Liver (tissue), 9 donors: ENCODE results near the gene BLOC1S3. TPM values are rescaled to one million over a fixed set of nuclear protein-coding genes. Genes with fewer than 3 reads are reported as not detected.
A peak's percentile ranks its signal among the peaks of the same experiment; 100 is the strongest.

Experiments
- DNase-seq: peaks from one replicate; pipeline ENCODE4 v3.0.0-alpha.2; 2017; ENCODE audit warnings: low spot score
- H3K27ac ChIP-seq, 2 donors: one replicate each; pipeline ENCODE4 v1.7.0; 2013; ENCODE audit warnings: inconsistent platforms in 2 of 2, low read length in 2 of 2, control low read depth in 1 of 2, low read depth in 1 of 2, mild to moderate bottlenecking in 1 of 2
- H3K27me3 ChIP-seq, 4 donors: one replicate each; pipeline versions ENCODE4 v1.6.1 to v1.7.0; 2013; ENCODE audit warnings: low read length in 3 of 4, inconsistent platforms in 1 of 4, mild to moderate bottlenecking in 1 of 4, moderate library complexity in 1 of 4; ENCODE audit not compliant: control insufficient read depth in 4 of 4, insufficient read depth in 4 of 4
- H3K36me3 ChIP-seq, 4 donors: one replicate each; pipeline versions ENCODE4 v1.6.1 to v1.7.0; 2013; ENCODE audit warnings: low read length in 3 of 4, mild to moderate bottlenecking in 3 of 4, low read depth in 1 of 4, moderate library complexity in 1 of 4; ENCODE audit not compliant: control insufficient read depth in 4 of 4, insufficient read depth in 3 of 4
- H3K4me1 ChIP-seq, 4 donors: one replicate each; pipeline versions ENCODE4 v1.6.1 to v1.7.0; 2013; ENCODE audit warnings: low read length in 3 of 4, mild to moderate bottlenecking in 3 of 4, moderate library complexity in 1 of 4; ENCODE audit not compliant: control insufficient read depth in 4 of 4, insufficient read depth in 4 of 4
- H3K4me3 ChIP-seq, 3 donors: one replicate each; pipeline versions ENCODE4 v1.6.1 to v1.7.0; 2013; ENCODE audit warnings: low read length in 3 of 3, control low read depth in 1 of 3, low read depth in 1 of 3, mild to moderate bottlenecking in 1 of 3
- H3K9ac ChIP-seq, 2 donors: one replicate each; pipeline ENCODE4 v1.7.0; 2013; ENCODE audit warnings: low read length in 2 of 2, mild to moderate bottlenecking in 2 of 2, moderate library complexity in 2 of 2, control low read depth in 1 of 2, low read depth in 1 of 2
- H3K9me3 ChIP-seq, 4 donors: one replicate each; pipeline versions ENCODE4 v1.6.1 to v1.7.0; 2013; ENCODE audit warnings: low read length in 3 of 4; ENCODE audit not compliant: control insufficient read depth in 4 of 4
- EGR1 ChIP-seq, 2 donors: IDR thresholded peaks; 2 replicates each; pipeline ENCODE4 v1.6.1; 2016 to 2018; ENCODE audit warnings: antibody characterized with exemption in 2 of 2, low read depth in 2 of 2
- GABPA ChIP-seq, 2 donors: IDR thresholded peaks in 1 of 2; conservative IDR thresholded peaks in 1 of 2; 2 replicates each; pipeline ENCODE4 v1.6.1; 2016; ENCODE audit warnings: antibody characterized with exemption in 2 of 2, mild to moderate bottlenecking in 1 of 2, moderate library complexity in 1 of 2
- HNF4A ChIP-seq, 2 donors: conservative IDR thresholded peaks; 2 replicates each; pipeline ENCODE4 v1.6.1; 2016; ENCODE audit warnings: antibody characterized with exemption in 2 of 2, mild to moderate bottlenecking in 2 of 2
- HNF4G ChIP-seq: IDR thresholded peaks from 2 replicates; pipeline ENCODE4 v1.6.1; 2016; ENCODE audit warnings: antibody characterized with exemption
- JUND ChIP-seq, 2 donors: IDR thresholded peaks; 2 replicates each; pipeline ENCODE4 v1.6.1; 2016; ENCODE audit warnings: antibody characterized with exemption in 2 of 2
- RAD21 ChIP-seq, 2 donors: IDR thresholded peaks; 2 replicates each; pipeline ENCODE4 v1.6.1; 2016; ENCODE audit warnings: antibody characterized with exemption in 2 of 2, mild to moderate bottlenecking in 2 of 2
- SP1 ChIP-seq: IDR thresholded peaks from 2 replicates; pipeline ENCODE4 v1.6.1; 2018; ENCODE audit warnings: antibody characterized with exemption, mild to moderate bottlenecking
- WGBS: extraction: QIAGEN DNeasy Blood & Tissue Kit; methylation state at CpG from one replicate; pipeline ENCODE4 v1.1.7; 2013; 5-methylcytosine and 5-hydroxymethylcytosine counted together
- polyA plus RNA-seq, 2 donors: library from polyadenylated mRNA; stranded (reverse) in 1 of 2; unstranded in 1 of 2; fragments of 200-250 nt in 1 of 2; fragments of >200 nt in 1 of 2; fragmentation: Nextera tagmentation in 1 of 2; extraction: Ambion mirVana in 1 of 2; gene quantifications; one replicate each; pipeline versions ENCODE4 v1.2.1 to v1.2.3, GENCODE V29; 2013 to 2015
- total RNA-seq, 2 donors: library from RNA; depleted of rRNA; stranded (reverse); fragments of >200 nt; gene quantifications; one replicate each; pipeline ENCODE4 v1.2.3, GENCODE V29; 2014
- TF ChIP-seq, protein P1 (sequence below): fragments of 150-350 bp; IDR thresholded peaks from 2 replicates; pipeline ENCODE4 v1.5.1; 2017; ENCODE audit warnings: improper control_type of control experiment, low read depth, low read length; ENCODE audit not compliant: missing input control
- TF ChIP-seq, protein P2 (sequence below): IDR thresholded peaks from 2 replicates; pipeline ENCODE4 v1.6.1; 2016; ENCODE audit warnings: antibody characterized with exemption, mild to moderate bottlenecking
- donor health status: healthy.
- donor health status: healthy.
- donor health status: healthy.
- donor health status: healthy.
- donor health status: healthy.

BLOC1S3 gene
- total and polyA plus RNA-seq, 4 donors: 2.7 to 4.6 (median 4.2) TPM

DNA sequence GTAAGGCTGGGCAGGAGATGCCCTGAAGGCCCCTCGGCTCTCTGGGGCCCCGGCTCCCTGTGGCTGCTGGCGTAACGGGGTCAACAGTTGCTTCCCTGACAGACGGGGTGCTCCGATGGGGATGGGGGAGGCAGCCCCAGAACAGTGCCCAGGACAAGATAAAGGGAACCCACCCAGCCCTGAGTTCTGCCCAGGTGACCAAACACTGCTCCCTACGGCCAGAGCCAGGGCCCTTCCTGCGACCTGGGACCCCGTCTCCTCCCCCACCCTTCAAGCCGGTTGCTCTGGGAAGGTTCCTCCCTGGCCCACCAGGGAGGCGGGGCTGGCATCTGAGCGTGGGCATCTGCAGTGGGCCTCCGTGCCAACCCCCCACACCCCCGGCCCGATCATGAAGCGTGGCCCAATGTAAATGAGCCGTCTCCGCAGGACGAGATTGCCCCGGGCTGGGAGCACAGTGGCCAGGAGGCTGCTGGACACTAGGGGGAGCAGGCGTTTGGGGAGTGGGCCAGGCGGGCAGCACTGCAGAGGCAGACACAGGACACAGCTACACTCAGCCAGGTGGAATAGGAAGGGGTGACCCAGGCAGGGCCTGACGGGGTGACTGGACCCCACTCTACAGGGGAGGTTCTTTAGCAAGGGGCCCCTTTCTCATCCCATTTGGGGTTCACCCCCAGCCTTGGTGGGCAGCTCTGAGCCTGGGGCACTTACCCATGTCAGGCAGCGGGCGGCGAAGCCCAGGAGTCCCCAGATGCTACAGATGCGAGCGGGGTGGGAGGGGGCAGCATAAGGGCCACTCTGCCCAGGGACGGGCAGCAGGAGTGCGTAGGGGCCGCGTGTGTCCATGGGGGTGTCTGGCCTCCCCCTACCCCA lies 16.6 kb upstream of the BLOC1S3 start:
- Histone ChIP-seq H3K27me3 (no peaks in the 10 kb centered on the region), H3K36me3 (no peaks in the 10 kb centered on the region), H3K27ac (no peak overlapping the region), H3K4me1 (peaks cover 0 to 10% (median 3%) of the 10 kb centered on the region in 4 donors), H3K9me3 (no peaks in the 10 kb centered on the region), H3K9ac (no peak overlapping the region), H3K4me3 (no peak overlapping the region)
- WGBS: 46% methylated on average over 32 of the region's 32 CpGs
- TF ChIP-seq, protein P1, sequence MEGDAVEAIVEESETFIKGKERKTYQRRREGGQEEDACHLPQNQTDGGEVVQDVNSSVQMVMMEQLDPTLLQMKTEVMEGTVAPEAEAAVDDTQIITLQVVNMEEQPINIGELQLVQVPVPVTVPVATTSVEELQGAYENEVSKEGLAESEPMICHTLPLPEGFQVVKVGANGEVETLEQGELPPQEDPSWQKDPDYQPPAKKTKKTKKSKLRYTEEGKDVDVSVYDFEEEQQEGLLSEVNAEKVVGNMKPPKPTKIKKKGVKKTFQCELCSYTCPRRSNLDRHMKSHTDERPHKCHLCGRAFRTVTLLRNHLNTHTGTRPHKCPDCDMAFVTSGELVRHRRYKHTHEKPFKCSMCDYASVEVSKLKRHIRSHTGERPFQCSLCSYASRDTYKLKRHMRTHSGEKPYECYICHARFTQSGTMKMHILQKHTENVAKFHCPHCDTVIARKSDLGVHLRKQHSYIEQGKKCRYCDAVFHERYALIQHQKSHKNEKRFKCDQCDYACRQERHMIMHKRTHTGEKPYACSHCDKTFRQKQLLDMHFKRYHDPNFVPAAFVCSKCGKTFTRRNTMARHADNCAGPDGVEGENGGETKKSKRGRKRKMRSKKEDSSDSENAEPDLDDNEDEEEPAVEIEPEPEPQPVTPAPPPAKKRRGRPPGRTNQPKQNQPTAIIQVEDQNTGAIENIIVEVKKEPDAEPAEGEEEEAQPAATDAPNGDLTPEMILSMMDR: peak; percentile 42
- peak in 1 of 2 donors; percentile 75 for TF ChIP-seq RAD21 (IDR thresholded peaks at IDR 0.05)
- TF ChIP-seq JUND (IDR thresholded peaks at IDR 0.05): no peak
- DNase-seq: no peak

DNA sequence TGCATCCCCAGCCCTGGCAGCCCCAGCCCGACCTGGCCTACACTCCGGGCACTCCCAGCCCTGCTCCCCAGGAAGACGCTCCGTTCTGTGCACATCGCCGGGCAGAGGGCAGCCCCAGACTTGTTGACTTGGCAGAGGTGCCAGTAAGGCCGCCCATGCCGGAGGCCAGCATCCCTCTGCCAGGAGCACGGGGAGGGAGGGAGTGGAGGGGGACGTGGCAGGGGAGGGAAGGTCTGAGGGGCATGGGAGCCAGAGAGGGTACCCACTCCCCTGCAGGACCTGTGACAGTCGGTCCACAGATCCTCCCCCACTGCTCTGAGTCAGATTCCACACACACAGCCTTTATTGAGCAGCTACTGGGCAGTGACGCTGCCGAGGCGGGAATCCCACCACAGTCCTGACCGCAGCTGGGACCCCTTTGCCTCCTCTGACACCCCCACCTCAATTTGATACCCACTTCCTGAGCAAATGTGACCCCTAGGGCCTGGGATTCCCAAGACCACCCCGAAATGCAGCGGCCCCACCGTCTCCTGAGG lies 15.9 kb upstream of the BLOC1S3 start:
- WGBS: 59% methylated on average over 18 of the region's 18 CpGs

DNA sequence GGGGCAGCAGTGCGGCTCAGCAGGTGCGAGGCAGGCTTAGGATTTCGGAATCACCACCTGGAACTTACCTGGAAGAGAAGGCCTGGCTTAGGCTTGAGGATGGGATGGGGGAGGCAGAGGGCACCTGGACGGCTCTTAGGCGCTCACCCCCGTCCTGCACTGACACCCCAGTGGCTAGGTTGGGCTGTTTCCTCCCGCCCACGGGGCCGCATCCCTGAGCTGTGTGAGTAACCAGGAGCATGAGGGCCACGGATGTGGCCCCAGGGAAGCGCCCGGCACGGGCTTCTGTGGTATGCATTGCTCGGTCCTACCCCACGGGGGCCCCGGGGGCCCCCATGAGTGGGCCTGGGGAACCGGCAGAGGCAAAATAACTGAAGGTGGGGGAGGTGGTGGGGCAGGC lies 15.4 kb upstream of the BLOC1S3 start:
- DNase-seq: no peak
- H3K4me3 ChIP-seq: no peak overlapping the region
- H3K4me1 ChIP-seq: peaks cover 0 to 10% (median 3%) of the 10 kb centered on the region in 4 donors
- no peaks in the 10 kb centered on the region for H3K27me3 ChIP-seq
- TF ChIP-seq HNF4G: no peak
- TF ChIP-seq RAD21 (IDR thresholded peaks at IDR 0.05): no peak
- TF ChIP-seq, protein P2, sequence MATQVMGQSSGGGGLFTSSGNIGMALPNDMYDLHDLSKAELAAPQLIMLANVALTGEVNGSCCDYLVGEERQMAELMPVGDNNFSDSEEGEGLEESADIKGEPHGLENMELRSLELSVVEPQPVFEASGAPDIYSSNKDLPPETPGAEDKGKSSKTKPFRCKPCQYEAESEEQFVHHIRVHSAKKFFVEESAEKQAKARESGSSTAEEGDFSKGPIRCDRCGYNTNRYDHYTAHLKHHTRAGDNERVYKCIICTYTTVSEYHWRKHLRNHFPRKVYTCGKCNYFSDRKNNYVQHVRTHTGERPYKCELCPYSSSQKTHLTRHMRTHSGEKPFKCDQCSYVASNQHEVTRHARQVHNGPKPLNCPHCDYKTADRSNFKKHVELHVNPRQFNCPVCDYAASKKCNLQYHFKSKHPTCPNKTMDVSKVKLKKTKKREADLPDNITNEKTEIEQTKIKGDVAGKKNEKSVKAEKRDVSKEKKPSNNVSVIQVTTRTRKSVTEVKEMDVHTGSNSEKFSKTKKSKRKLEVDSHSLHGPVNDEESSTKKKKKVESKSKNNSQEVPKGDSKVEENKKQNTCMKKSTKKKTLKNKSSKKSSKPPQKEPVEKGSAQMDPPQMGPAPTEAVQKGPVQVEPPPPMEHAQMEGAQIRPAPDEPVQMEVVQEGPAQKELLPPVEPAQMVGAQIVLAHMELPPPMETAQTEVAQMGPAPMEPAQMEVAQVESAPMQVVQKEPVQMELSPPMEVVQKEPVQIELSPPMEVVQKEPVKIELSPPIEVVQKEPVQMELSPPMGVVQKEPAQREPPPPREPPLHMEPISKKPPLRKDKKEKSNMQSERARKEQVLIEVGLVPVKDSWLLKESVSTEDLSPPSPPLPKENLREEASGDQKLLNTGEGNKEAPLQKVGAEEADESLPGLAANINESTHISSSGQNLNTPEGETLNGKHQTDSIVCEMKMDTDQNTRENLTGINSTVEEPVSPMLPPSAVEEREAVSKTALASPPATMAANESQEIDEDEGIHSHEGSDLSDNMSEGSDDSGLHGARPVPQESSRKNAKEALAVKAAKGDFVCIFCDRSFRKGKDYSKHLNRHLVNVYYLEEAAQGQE: no peak
- no peaks in the 10 kb centered on the region for H3K36me3 ChIP-seq
- no peak overlapping the region for H3K27ac ChIP-seq
- WGBS: 91% methylated on average over 17 of the region's 17 CpGs
- H3K9ac ChIP-seq: no peak overlapping the region
- H3K9me3 ChIP-seq: no peaks in the 10 kb centered on the region

More for the DNA sequence above, 15.9 kb upstream of the BLOC1S3 start:
- no peak overlapping the region for H3K27ac ChIP-seq
- no peaks in the 10 kb centered on the region for H3K27me3 ChIP-seq
- TF ChIP-seq, protein P2: no peak
- TF ChIP-seq GABPA (IDR thresholded peaks at IDR 0.05 in 1 of 2, conservative IDR thresholded peaks at IDR 0.05 in 1 of 2) (no peak), RAD21 (IDR thresholded peaks at IDR 0.05) (no peak), SP1 (no peak), EGR1 (IDR thresholded peaks at IDR 0.05; ENCODE audit: low read depth in 2 of 2) (no peak), HNF4A (conservative IDR thresholded peaks at IDR 0.05) (no peak)
- H3K36me3 ChIP-seq: no peaks in the 10 kb centered on the region
- no peak overlapping the region for H3K9ac ChIP-seq
- peaks cover 0 to 10% (median 3%) of the 10 kb centered on the region in 4 donors for H3K4me1 ChIP-seq
- no peak for DNase-seq
- H3K9me3 ChIP-seq: no peaks in the 10 kb centered on the region
- no peak overlapping the region for H3K4me3 ChIP-seq
